Measurements from ENCODE around the gene PNMA6A.
"Not testable (repeated sequence)": the region's sequence is repeated elsewhere in the genome, so short reads cannot be mapped to it uniquely, and the experiment has no call there.

The PNMA6A gene

GRCh38 chrX:153077437-153078135 is 5.3 kb downstream of the PNMA6A start:
- DNase-seq: not testable (repeated sequence)

- DNase-seq: not testable (repeated sequence)
These were observed 11.1 kb downstream of the PNMA6A start for GRCh38 chrX:153083238-153083923.

GRCh38 chrX:153102418-153102817 is 30.2 kb downstream of the PNMA6A start:
- DNase-seq: no peak

- not testable (repeated sequence) for DNase-seq
These were observed 32.7 kb downstream of the PNMA6A start for GRCh38 chrX:153104959-153105358.

GRCh38 chrX:153106092-153106801 is 34.0 kb downstream of the PNMA6A start:
- DNase-seq: not testable (repeated sequence)

- not testable (repeated sequence) for DNase-seq
These were observed 38.5 kb downstream of the PNMA6A start for GRCh38 chrX:153110735-153111134.

- not testable (repeated sequence) for DNase-seq
These were observed 41.6 kb downstream of the PNMA6A start for GRCh38 chrX:153113851-153114250.

GRCh38 chrX:153117754-153118153 is 45.5 kb downstream of the PNMA6A start:
- not testable (repeated sequence) for DNase-seq

GRCh38 chrX:153120230-153120629 is 48.0 kb downstream of the PNMA6A start:
- not testable (repeated sequence) for DNase-seq

- DNase-seq: not testable (repeated sequence)
These were observed 51.2 kb downstream of the PNMA6A start for GRCh38 chrX:153123468-153123867.

All from activated CD4-positive, alpha-beta T cell treated with anti-CD3 and anti-CD28 coated beads for 4 hours (primary cell).